CD4-positive, alpha-beta T cell treated with Interleukin-10 for 1 hour (primary cell): Measurements from ENCODE around the gene FGFBP3.

Experiments
- DNase-seq: peaks from one replicate; pipeline ENCODE4 v3.0.0-alpha.2; 2020

The FGFBP3 gene

GRCh38 chr10:91901784-91902677 lies 7.3 kb downstream of the FGFBP3 start:
- peak; percentile 61 for DNase-seq

DNA sequence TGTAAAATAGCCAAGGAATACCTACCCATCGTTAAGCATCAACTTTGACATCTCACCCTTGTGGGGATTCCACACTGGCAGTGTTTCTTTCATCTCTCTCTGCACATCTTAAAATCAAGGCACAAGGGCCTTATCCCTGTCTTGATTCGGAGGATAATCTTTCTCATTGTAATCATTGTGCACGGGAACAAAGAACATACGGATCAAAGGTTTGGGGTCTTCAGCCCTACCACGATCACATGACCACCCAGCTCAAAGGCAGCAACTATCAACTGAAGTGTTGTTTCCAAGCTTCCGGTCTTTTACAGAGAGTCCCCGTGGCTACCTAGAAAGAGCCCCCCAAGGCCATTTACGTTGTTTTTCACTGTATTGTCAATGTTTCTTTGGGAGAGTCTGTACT lies 11.9 kb downstream of the FGFBP3 start:
- DNase-seq, result no peak

DNA sequence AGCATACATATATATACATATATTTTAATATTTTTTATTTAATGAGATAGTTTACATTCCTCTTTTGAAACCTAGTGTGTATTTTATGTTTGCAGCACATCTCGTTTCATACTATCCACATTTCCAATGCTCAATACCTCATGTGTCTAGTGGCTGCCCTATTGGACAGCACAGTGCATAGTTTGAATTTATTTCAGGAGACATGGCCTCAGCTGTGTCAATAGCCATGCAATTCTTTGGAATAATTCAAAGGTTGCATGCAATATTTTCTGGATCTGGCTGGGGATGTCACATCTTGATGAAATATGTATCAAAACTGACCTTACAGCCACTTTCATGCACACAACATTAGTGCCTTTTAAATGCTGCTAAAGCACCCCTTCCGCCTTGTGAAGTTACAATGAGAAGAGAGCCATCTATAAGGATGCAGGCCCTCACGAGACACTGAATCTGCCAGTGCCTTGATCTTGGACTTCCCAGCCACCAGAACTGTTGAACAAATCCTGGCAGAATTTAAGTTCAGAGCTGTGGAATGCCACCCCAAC lies 13.0 kb downstream of the FGFBP3 start:
- DNase-seq, result no peak

GRCh38 chr10:91894261-91894685 lies 15.0 kb downstream of the FGFBP3 start:
- peak; percentile 13 for DNase-seq

GRCh38 chr10:91893051-91893450 lies 16.2 kb downstream of the FGFBP3 start:
- DNase-seq, result no peak

DNA sequence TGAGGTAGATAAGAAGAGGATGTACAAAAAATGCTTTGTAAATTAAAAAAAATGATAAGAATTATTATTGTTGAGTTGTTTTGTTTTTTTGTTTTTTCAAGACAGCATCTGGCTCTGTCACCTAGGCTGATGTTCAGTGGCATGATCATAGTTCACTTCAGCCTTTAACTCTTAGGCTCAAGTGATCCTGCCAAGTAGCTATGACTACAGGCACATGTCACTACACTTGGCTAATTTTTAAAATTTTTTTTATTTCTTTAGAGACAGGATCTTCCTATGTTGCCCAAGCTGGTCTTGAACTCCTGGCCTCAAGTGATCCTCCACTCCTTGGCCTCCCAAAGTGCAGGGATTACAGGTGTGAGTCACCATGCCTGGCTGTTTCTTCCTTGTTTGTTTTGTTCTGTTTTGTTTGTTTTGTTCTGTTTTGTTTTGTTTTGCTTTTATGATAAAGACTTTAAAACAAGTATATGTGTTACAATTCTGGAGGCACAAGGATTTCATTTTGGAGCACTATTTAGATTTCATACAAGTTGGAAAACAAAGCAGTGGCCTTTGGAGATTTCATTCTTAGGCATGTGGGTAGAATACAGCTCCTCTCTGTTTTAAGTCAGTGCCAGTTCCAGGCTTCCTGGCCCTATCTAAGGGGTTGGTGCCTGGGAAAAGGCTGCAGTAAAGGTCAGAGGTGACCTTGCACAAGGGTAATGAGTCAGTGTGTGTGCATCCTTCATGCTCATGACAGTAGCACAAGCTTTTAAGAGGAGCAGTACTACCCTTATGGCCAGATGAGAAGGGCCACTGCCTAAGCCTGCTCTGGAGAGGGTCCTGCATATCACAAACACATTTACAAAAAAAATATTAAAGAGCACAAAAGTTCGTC lies 17.9 kb downstream of the FGFBP3 start:
- DNase-seq, result no peak

GRCh38 chr10:91887272-91888076 lies 21.8 kb downstream of the FGFBP3 start:
- peak; percentile 15 for DNase-seq

- no peak for DNase-seq
Observed at GRCh38 chr10:91886954-91887271, 22.4 kb downstream of the FGFBP3 start.

DNA sequence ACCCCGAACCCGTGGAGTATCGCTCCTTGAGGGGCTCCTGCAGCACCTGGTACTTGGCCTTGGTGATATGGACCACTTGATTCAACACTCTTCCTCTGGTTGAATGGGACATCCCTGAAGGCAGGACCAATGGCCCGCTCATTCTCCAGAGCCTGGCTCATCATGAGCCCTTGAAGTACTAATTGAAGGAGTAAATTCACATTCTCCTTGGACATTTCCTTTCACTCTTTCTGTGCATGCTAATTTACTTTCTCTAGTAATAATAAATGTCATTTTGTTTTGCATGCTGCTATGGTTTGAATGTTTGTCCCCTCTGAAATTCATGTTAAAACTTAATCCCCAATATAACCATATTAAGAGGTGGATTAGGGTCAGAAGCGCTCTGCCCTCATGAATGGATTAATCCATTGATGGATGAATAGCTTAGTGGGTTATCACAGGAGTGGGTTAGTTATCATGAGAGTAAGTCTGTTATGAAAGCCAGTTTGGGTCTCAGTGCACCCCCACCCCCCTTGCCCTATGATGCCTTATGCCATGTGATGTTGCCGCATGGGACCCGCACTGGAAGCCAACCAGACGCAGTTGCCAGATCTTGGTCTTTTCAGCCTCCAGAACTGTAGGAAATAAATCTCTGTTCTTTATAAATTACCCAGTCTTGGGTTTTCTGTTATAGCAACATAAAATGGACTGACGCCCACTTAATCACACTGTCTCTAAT lies 23.8 kb downstream of the FGFBP3 start:
- no peak for DNase-seq

DNA sequence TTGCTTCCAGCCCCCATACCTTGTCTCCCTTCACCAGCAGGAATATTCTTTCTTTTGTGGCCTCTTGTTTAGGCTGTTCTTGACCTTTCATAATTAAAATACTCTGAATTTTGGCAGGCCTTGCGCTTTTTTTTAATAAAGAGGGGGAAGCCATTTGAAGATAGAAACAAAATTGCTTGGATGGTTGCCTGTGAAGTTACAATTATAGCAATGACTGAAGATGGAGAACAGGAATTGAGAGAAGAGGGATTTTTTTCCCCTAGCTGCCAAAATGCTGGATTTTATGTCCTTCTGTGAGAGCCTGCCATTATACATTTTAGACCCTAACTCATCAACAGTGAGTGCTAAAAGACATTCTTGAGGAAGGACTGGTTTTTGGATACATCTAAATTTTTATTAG lies 24.8 kb downstream of the FGFBP3 start:
- no peak for DNase-seq

- DNase-seq, result no peak
Observed at GRCh38 chr10:91883549-91884444, 25.5 kb downstream of the FGFBP3 start.

DNA sequence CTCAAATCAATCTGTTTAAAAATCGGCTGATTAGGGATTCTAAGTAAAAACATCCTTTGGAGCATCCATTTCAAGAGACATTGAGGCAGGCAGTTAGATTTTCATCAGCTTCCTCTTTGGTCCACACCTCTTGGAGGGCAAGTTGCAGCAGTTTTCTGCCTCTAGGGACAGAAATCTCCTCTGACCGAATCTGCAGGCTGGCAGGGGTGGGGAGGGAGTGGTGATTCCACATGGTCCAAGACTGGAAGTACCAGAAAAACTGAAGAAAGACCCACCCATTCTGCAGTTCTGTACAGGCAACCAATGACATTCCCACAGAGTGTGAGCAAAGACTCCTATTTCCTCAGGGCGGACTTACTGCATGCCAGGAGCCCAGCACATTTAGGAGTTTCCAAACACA lies 29.0 kb downstream of the FGFBP3 start:
- DNase-seq, result no peak

DNA sequence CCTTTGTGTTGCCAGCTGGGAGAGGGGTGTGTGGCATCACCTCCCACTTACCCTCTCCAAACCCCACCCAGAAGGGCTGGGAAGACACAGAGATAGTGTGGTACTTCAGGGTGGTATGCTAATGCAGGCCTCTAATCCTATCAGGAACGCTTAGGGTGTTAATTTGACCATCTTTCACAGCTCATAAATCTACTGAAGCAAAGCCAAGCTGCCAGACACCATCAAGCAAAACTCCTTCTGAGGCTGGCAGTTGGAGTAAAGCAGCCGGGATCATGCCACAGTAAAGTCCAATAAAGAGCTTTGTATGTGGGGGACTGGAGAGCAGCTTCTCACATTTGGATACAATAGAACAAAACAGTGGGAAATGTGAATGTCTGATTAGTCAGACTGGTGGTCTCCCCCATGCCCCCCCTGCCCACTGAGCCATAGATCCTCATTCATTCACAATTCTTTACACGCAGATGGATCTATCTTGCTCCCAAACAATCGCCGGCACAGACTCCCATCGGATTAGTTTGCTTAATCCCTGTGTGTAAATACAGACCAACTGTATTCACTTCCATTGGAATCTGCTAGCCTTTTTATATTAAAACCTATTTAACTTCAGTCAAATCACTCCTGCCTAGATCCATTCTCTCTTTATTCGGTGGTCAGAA lies 29.6 kb downstream of the FGFBP3 start:
- no peak for DNase-seq

DNA sequence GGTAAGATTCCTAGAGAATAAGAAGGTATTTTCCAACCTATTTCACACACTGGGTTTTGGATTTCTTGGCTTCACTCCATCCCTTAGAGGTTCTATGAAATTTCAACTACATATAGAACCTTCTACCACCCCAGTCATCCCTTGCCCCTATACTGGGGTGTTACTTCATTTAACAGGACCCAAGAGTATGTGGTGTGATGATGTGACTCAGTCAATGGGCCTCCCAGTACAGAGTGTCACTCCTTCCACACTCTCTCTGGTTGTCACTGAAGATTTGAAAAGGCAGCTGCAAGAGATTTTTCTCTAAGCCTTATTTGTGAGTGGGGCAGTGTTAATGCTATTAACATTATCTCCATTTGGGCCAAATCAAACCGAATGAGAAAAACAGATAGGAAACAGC lies 33.5 kb downstream of the FGFBP3 start:
- DNase-seq, result no peak

GRCh38 chr10:91875156-91875555 lies 34.1 kb downstream of the FGFBP3 start:
- DNase-seq, result no peak

- DNase-seq, result no peak
Observed at GRCh38 chr10:91865562-91866081, 43.7 kb downstream of the FGFBP3 start.

DNA sequence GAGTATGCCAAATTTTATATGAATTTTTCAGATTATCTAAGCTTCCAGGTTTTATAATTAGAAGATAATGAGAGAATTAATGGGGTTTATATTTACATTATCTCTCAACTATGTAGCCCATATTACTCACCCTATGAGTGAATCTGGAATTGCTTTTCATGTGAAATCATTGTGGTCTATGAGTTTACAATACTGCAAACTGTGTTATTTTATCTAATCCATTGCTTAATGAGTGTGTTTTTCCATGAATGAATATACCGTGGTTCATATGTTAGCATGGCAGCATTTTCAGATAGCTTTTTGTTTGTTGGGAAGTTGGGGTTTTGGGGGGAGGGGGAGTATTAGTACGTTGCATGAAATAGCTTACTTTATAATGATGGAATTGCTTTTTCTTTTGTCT lies 44.5 kb downstream of the FGFBP3 start:
- DNase-seq, result no peak

GRCh38 chr10:91864099-91864498 lies 45.2 kb downstream of the FGFBP3 start:
- no peak for DNase-seq

DNA sequence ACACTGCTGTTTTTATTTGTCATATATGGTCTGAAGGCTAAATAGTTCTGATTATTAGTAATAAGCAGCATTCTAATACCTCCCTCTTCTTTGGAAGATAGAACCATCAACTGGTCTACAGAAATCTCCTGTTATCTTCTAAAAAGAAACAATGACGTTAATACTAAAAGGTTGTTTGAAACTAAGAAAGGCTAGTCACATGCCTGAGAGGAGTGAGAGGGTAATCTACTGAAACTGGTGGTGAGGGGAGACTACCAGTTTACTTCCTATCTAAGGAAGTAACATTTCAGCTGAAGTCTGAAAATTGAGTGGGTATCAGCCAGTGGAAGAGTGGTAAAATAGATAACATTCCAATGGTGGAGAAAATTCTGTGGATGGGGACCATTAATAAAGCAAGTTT lies 48.4 kb downstream of the FGFBP3 start:
- no peak for DNase-seq

DNA sequence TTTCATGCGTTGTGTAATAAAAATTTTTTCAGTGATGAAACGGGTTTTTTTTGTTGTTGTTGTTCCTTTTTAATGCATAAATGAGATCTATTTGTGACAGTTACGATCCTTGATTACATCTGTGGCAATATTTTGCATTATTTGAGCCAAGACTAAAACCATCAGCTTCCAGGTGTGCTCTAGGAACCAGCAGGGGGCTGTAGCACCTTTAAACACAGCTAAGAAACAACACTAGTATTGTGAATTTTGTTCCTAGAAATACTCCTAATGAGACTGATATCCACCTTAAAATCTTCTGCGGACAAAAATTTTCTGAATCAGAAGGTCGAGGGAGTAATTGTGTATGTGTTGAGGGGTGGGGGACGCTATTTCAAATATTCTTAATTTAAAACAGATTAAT lies 52.6 kb downstream of the FGFBP3 start:
- DNase-seq, result peak; percentile 7
